ENCODE data around the gene NPHS1. TPM values are rescaled to one million over a fixed set of nuclear protein-coding genes. Genes with fewer than 3 reads are reported as not detected.
A peak's percentile ranks its signal among the peaks of the same experiment; 100 is the strongest.

Gene NPHS1
- total and polyA plus RNA-seq, 9 of the 15 experiments (the other 6 are each of a cell fraction or from before 2014, with no cell fraction given), result 0.01 to 0.28 (median 0.14) TPM; not detected in 5

- 1% methylated on average over 40 of the region's 63 CpGs for WGBS (ENCODE audit: insufficient coverage, low coverage, missing lambda C conversion rate)
- DNase-seq (ENCODE audit: extremely low read depth in 1 of 4, low spot score in 3 of 4), result peak; percentile 83 to 95 (median 90)
- Histone ChIP-seq H3K9me1 (ENCODE audit: control insufficient read depth, insufficient read depth, low read length) (peaks cover 8% of the 10 kb centered on the region), H3K4me3 (peak overlapping the region; percentile 30), H2AFZ (ENCODE audit: low read depth, low read length) (peak overlapping the region; percentile 72), H4K20me1 (replicated peaks; ENCODE audit: control insufficient read depth, insufficient read depth, low read length) (peaks cover 14% of the 10 kb centered on the region), H3K27me3 (ENCODE audit: control insufficient read depth in 2 of 2, insufficient read depth in 2 of 2, low read length in 2 of 2) (peaks cover 30 to 56% of the 10 kb centered on the region in 2 experiments), H3K79me2 (ENCODE audit: control insufficient read depth, insufficient read depth, low read length) (no peaks in the 10 kb centered on the region), H3K4me1 (replicated peaks in 1 of 2; ENCODE audit: control insufficient read depth in 2 of 2, insufficient read depth in 2 of 2, low read length in 2 of 2) (peaks cover 9 to 27% of the 10 kb centered on the region in 2 experiments), H3K27ac (ENCODE audit: extremely low read depth, low read depth, low read length) (no peak overlapping the region; the same call in 2 of the 3 replicates), H3K9ac (ENCODE audit: insufficient read depth in 1 of 2, low read depth in 2 of 2, low read length in 2 of 2) (peak overlapping the region in 1 of 2 experiments; percentile 62; a peak in 2 of 4 replicates), H3K9me3 (replicated peaks; ENCODE audit: control insufficient read depth, insufficient read depth, low read depth, low read length) (no peaks in the 10 kb centered on the region), H3K4me2 (ENCODE audit: insufficient read depth, low read length) (peak overlapping the region; percentile 81), H3K36me3 (ENCODE audit: control insufficient read depth, insufficient read depth, low read length) (no peaks in the 10 kb centered on the region)
- POLR2A ChIA-PET, result interaction anchor here (0.7 to 1.7 kb wide), 4 partner anchors 17 to 113 kb away, joined by 3 to 5 read pairs (median 3); no protein-coding TSS in a partner anchor
- no TSS peak for BruUV-seq (replicated peaks)
- in situ Hi-C loops (cut with MboI), result no loop called here
- peak; percentile 42 for FAIRE-seq
- CTCF ChIA-PET (ENCODE audit: low intra/inter-chr PET ratio), result interaction anchor here (0.8 kb wide), 1 partner anchor 101 kb away, joined by 3 read pairs; no protein-coding TSS in a partner anchor
- intact Hi-C loops (cut with micrococcal nuclease), result no loop called here
- peak; percentile 93 for ATAC-seq
- TF ChIP-seq NCOA2 (IDR thresholded peaks at IDR 0.05; ENCODE audit: partially characterized antibody in 2 of 2) (no peak), NEUROD1 (IDR thresholded peaks at IDR 0.05; ENCODE audit: borderline replicate concordance, low read depth, low read length, partially characterized antibody) (no peak), GTF2A2 (tag; IDR thresholded peaks at IDR 0.05) (no peak), E2F8 (IDR thresholded peaks at IDR 0.05; ENCODE audit: low read depth, partially characterized antibody) (peak; percentile 47), E2F3 (CRISPR knock-in tag; IDR thresholded peaks at IDR 0.05) (no peak), TOE1 (IDR thresholded peaks at IDR 0.05; ENCODE audit: borderline replicate concordance) (peak; percentile 84), TOE1 (CRISPR knock-in tag; IDR thresholded peaks at IDR 0.05; ENCODE audit: borderline replicate concordance, low read depth) (no peak), ATF7 (IDR thresholded peaks at IDR 0.05) (peak; percentile 91), E2F6 (IDR thresholded peaks at IDR 0.05; ENCODE audit: borderline replicate concordance in 1 of 2, extremely low read depth in 1 of 2, insufficient read depth in 1 of 2, insufficient read length in 1 of 2, low read depth in 1 of 2, low read length in 1 of 2, poor library complexity in 1 of 2, severe bottlenecking in 1 of 2) (peak in 1 of 2 experiments; percentile 56), RNF2 (IDR thresholded peaks at IDR 0.05) (no peak), MITF (IDR thresholded peaks at IDR 0.05) (peak; percentile 79), THRB (CRISPR knock-in tag; conservative IDR thresholded peaks at IDR 0.05) (no peak), CCAR2 (IDR thresholded peaks at IDR 0.05; ENCODE audit: low read depth, low read length) (no peak), ARID1B (IDR thresholded peaks at IDR 0.05) (peak; percentile 64; the same call in 1 of the 2 replicates)
Measured at GRCh38 chr19:35845215-35846037, 6.9 kb downstream of the NPHS1 start.

All from K562 (cell line).